ENCODE measurements around the gene RNASE11.

DNA sequence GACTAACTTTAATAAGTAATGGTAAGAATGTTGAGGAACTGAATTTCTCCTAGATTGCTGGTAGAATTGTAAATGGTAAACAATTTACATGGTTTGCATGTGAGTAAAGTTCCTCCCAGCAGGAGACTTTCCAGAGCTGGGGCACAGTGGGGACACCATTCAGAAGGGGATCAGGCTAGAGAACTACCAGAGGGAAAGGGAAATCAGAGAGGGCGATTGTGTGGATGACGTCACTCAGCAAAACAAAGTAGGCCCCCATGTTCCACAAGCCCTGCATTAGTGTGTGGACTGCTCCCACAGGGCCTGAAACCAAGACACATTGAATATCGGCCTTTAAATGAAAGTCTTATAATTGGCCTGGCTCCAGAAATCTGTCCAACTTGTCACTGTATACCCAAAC lies 9.5 kb downstream of the RNASE11 start:
- TF ChIP-seq, protein P1, sequence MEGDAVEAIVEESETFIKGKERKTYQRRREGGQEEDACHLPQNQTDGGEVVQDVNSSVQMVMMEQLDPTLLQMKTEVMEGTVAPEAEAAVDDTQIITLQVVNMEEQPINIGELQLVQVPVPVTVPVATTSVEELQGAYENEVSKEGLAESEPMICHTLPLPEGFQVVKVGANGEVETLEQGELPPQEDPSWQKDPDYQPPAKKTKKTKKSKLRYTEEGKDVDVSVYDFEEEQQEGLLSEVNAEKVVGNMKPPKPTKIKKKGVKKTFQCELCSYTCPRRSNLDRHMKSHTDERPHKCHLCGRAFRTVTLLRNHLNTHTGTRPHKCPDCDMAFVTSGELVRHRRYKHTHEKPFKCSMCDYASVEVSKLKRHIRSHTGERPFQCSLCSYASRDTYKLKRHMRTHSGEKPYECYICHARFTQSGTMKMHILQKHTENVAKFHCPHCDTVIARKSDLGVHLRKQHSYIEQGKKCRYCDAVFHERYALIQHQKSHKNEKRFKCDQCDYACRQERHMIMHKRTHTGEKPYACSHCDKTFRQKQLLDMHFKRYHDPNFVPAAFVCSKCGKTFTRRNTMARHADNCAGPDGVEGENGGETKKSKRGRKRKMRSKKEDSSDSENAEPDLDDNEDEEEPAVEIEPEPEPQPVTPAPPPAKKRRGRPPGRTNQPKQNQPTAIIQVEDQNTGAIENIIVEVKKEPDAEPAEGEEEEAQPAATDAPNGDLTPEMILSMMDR (IDR thresholded peaks at IDR 0.05) = no peak
- TF ChIP-seq ZFX (IDR thresholded peaks at IDR 0.05; ENCODE audit: borderline replicate concordance) = no peak
